DMS153 treated with DMSO at 0.1 percent for 48 hours (cell line): ENCODE measurements around the gene RXRA.

ENCODE experiments used
- DNase-seq: peaks from one replicate; lab custom pipeline; 2025; ENCODE audit not compliant: unreplicated experiment; lab: John Stamatoyannopoulos, UW

Gene RXRA

GRCh38 chr9:134412298-134412711 is 86.0 kb downstream of the RXRA start:
- DNase-seq: no peak

- DNase-seq: no peak
Measured at GRCh38 chr9:134413112-134413715, 87.0 kb downstream of the RXRA start.

- peak; percentile 85 for DNase-seq
Measured at GRCh38 chr9:134413890-134414623, 87.8 kb downstream of the RXRA start.

- no peak for DNase-seq
Measured at GRCh38 chr9:134414900-134415425, 88.7 kb downstream of the RXRA start.

- no peak for DNase-seq
Measured at GRCh38 chr9:134416385-134417015, 90.2 kb downstream of the RXRA start.

GRCh38 chr9:134418354-134418753 is 92.1 kb downstream of the RXRA start:
- no peak for DNase-seq

GRCh38 chr9:134419000-134419683 is 92.9 kb downstream of the RXRA start:
- DNase-seq: no peak

GRCh38 chr9:134419684-134420076 is 93.4 kb downstream of the RXRA start:
- no peak for DNase-seq

- DNase-seq: no peak
Measured at GRCh38 chr9:134420281-134420845, 94.1 kb downstream of the RXRA start.

GRCh38 chr9:134420974-134421432 is 94.7 kb downstream of the RXRA start:
- no peak for DNase-seq

GRCh38 chr9:134421888-134422287 is 95.6 kb downstream of the RXRA start:
- no peak for DNase-seq

- DNase-seq: no peak
Measured at GRCh38 chr9:134422301-134423090, 96.2 kb downstream of the RXRA start.

- no peak for DNase-seq
Measured at GRCh38 chr9:134423166-134423565, 96.9 kb downstream of the RXRA start.

GRCh38 chr9:134423749-134424148 is 97.5 kb downstream of the RXRA start:
- DNase-seq: no peak

- no peak for DNase-seq
Measured at GRCh38 chr9:134424818-134425217, 98.6 kb downstream of the RXRA start.

GRCh38 chr9:134425401-134425800 is 99.1 kb downstream of the RXRA start:
- DNase-seq: no peak

GRCh38 chr9:134425812-134426211 is 99.6 kb downstream of the RXRA start:
- no peak for DNase-seq

- DNase-seq: no peak
Measured at GRCh38 chr9:134426436-134426835, 100.2 kb downstream of the RXRA start.

GRCh38 chr9:134427153-134427782 is 101.0 kb downstream of the RXRA start:
- no peak for DNase-seq

GRCh38 chr9:134428559-134428958 is 102.3 kb downstream of the RXRA start:
- no peak for DNase-seq
